Measurements from ENCODE around the gene OR1E1. TPM values are rescaled to one million over a fixed set of nuclear protein-coding genes. Genes with fewer than 3 reads are reported as not detected.
"Not testable (repeated sequence)": the region's sequence is repeated elsewhere in the genome, so short reads cannot be mapped to it uniquely, and the experiment has no call there.

OR1E1 gene
- total RNA-seq, 2 donors from 2014 or later, result not detected

GRCh38 chr17:3378321-3378720 is 19.9 kb downstream of the OR1E1 start:
- no peaks in the 10 kb centered on the region for H3K9me3 ChIP-seq
- no peaks in the 10 kb centered on the region for H3K36me3 ChIP-seq
- H3K4me1 ChIP-seq (replicated peaks), result no peaks in the 10 kb centered on the region
- intact Hi-C loops (cut with DNase I), result no loop called here
- no peak overlapping the region for H3K27ac ChIP-seq
- H3K27me3 ChIP-seq (replicated peaks; ENCODE audit: insufficient read depth), result no peaks in the 10 kb centered on the region
- no peak for DNase-seq (ENCODE audit: low spot score)
- H3K4me3 ChIP-seq, result no peak overlapping the region
- 68% methylated on average over 8 of the region's 8 CpGs for WGBS
- no peak for TF ChIP-seq CTCF (IDR thresholded peaks at IDR 0.05)
- no peak for TF ChIP-seq POLR2A (IDR thresholded peaks at IDR 0.05)
- TF ChIP-seq POLR2AphosphoS5 (IDR thresholded peaks at IDR 0.05), result no peak

DNA sequence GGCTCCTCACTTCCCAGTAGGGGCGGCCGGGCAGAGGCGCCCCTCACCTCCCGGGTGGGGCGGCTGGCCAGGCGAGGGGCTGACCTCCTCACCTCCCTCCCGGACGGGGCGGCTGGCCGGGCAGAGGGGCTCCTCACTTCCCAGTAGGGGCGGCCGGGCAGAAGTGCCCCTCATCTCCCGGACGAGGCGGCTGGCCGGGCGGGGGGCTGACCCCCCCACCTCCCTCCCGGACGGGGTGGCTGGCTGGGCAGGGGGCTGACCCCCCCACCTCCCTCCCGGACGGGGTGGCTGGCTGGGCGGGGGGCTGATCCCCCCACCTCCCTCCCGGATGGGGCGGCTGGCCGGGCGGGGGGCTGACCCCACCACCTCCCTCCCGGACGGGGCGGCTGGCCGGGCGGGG is 27.0 kb downstream of the OR1E1 start:
- H3K4me1 ChIP-seq (replicated peaks); H3K36me3 ChIP-seq; H3K27me3 ChIP-seq (replicated peaks; ENCODE audit: insufficient read depth); intact Hi-C loops (cut with DNase I); DNase-seq (ENCODE audit: low spot score); H3K27ac ChIP-seq; H3K4me3 ChIP-seq; H3K9me3 ChIP-seq: not testable (repeated sequence)
- 95% methylated on average over 17 of the region's 31 CpGs for WGBS

Small RNA genes within 50 kb of the gene (small RNA-seq; reads per million reads assigned to genes)
- gene OR1AC1P, result 0 reads per million in 2 donors

Other genes starting within 250 kb of the OR1E1 start
- not detected for gene OR1A2, start 200.9 kb downstream of the OR1E1 start, total RNA-seq
- not detected for gene OR1A1, start 190.7 kb downstream of the OR1E1 start, total RNA-seq
- 1 to 10 TPM in 1 of 2 donors, not detected in 1; 2.8 TPM for gene OR3A1, start 100.0 kb downstream of the OR1E1 start, total RNA-seq
- gene OR3A2, start 12.1 kb downstream of the OR1E1 start, total RNA-seq, result 1 to 10 TPM in 1 of 2 donors, not detected in 1; 7.9 TPM
- gene OR3A3, start 13.0 kb upstream of the OR1E1 start, total RNA-seq, result not detected
- gene OR1E2, start 35.4 kb upstream of the OR1E1 start, total RNA-seq, result not detected
- 10 to 100 TPM in 1 of 2 donors, not detected in 1; 13.5 TPM for gene SPATA22, start 73.4 kb upstream of the OR1E1 start, total RNA-seq
- 1 to 10 TPM in 1 of 2 donors, under 1 TPM in 1; 0.46 to 3.5 TPM for gene ASPA, start 77.6 kb upstream of the OR1E1 start, total RNA-seq
- 10 to 100 TPM in 1 of 2 donors, not detected in 1; 10.5 TPM for gene TRPV3, start 159.4 kb upstream of the OR1E1 start, total RNA-seq
- gene TRPV1, start 211.0 kb upstream of the OR1E1 start, total RNA-seq, result 10 to 100 TPM in 1 of 2 donors, 1 to 10 TPM in 1; 4.0 to 10.6 TPM
- 10 to 100 TPM; 13.6 to 25.5 TPM for gene SHPK, start 237.8 kb upstream of the OR1E1 start, total RNA-seq
- gene CTNS, start 238.3 kb upstream of the OR1E1 start, total RNA-seq, result 10 to 100 TPM; 26.9 to 51.2 TPM